Stimulated activated CD8-positive, alpha-beta memory T cell treated with anti-CD3 and anti-CD28 coated beads, Interleukin-15, amount 100 ng/mL, for 1 hour (primary cell): Measurements from ENCODE around the gene ADAMTSL5.

Source experiments
- DNase-seq: peaks from one replicate; pipeline ENCODE4 v3.0.0-alpha.2; 2020; ENCODE audit warnings: low read depth

Gene ADAMTSL5

GRCh38 chr19:1496714-1497577 is 15.9 kb downstream of the ADAMTSL5 start:
- DNase-seq = no peak

- DNase-seq = no peak
Observed at GRCh38 chr19:1495799-1496713, 16.8 kb downstream of the ADAMTSL5 start.

DNA sequence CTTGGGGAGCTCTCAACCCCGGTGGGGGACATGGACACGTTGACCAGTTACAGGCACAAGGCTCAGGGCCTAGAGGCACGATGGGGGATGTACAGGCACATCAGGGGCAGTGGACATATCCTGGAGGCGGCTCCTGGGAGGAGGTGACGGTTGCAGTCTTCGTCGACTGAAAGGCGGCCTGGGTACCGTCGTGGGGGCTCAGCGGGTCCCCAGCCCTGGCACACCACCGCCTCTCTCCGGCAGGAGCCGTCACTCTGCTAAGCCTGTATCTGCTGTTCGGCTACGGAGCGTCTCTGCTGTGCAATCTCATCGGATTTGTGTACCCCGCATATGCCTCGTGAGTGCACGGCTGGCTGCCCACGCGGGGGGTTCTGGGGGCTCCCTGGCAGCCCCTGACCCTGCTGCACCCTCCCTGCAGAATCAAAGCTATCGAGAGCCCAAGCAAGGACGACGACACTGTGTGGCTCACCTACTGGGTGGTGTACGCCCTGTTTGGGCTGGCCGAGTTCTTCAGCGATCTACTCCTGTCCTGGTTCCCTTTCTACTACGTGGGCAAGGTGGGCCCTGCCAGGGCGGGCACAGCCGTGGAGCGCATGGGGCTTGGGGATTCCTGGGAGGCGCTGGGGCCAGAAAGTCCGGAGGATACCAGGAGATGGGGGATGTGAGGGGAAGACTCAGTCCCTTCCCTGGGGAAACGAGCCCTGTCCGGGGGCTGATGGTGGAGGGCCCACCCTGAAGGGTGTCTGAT is 17.6 kb downstream of the ADAMTSL5 start:
- DNase-seq = no peak

GRCh38 chr19:1494115-1494815 is 18.6 kb downstream of the ADAMTSL5 start:
- DNase-seq = no peak

DNA sequence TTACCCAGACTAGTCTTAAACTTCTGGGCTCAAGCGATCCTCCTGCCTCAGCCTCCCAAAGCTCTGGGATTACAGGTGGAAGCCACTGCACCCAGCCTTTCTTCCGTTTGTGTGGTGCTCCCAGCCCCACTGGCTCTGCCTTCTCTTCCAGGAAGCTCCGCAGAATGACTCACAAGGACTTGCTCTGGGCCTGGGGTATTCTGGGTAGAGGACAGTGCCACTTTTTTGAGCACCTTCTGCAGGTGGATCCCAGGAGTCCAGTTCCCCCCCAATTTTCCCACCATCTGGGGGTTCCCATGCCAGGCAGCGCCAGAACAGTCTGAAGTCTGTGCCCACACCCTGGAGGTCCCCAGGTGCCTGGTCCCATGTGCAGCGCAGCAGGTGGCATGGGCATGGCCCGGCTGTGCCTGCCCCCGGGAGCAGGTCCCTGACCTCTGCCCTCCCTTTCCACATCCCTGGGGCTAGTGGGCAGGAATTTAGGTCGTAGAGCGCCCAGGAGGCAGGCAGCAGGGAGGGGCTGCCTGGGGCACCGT is 20.3 kb downstream of the ADAMTSL5 start:
- DNase-seq = no peak

DNA sequence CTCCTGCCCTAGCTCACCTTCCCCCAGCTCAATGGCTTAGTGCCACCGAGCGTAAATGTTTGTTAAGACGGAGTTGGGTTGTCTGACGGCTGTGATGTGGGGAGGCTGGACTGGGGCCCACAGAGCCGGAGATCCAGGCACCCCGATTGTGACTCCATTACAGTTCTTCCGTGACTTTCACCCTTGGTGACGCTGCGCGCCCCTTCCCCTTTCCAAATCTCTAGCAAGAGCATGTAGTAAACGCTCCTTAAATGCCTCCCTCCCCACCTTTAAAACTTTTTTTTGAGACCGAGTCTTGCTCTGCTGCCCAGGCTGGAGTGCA is 21.0 kb downstream of the ADAMTSL5 start:
- no peak for DNase-seq

DNA sequence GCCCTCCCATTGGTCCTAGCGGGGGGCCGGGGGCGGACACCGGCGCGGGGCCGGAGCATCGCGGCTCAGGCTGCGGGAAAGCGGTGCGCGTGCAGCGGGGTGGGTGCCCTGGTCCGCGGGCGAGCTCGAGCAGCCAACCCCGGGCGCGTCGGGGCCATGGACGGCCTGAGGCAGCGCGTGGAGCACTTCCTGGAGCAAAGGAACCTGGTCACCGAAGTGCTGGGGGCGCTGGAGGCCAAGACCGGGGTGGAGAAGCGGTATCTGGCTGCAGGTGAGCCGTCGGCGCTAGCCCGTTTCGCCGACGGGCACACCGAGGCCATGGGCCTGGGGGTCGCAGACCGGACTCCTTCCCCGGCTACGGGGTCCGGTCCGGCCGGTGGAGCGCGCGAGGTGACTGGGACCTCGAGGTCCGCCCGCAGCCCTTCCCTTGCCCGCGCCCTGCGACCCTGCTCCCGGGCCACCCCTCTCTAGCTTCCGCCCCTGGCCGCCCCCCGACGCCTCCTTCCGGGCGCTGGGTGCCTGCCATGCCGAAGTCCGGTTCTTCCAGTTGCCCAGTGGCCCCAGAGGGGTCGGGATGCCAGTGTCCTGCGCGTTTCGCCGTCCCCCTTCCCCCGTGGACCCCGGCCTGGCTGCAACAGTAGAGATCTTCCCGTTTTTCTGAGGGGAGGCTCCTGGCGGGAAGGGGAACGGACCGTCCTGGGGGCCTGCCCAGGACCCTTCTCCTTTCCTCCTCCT is 21.5 kb downstream of the ADAMTSL5 start, which contains the start of gene REEP6:
Gene REEP6 (plus strand): TSS at position 68 of the 735 bp plus-strand sequence. CDS start 89 bp downstream, at position 157.
- DNase-seq = no peak

- DNase-seq = peak; percentile 97
Observed at GRCh38 chr19:1490311-1491113, 22.3 kb downstream of the ADAMTSL5 start, which contains the start of gene PCSK4. PCSK4 (minus strand) TSS chr19:1490350; CDS start chr19:1490346, 4 bp downstream.

GRCh38 chr19:1489463-1490310 is 23.1 kb downstream of the ADAMTSL5 start:
- no peak for DNase-seq

GRCh38 chr19:1488282-1488601 is 24.6 kb downstream of the ADAMTSL5 start:
- DNase-seq = no peak

DNA sequence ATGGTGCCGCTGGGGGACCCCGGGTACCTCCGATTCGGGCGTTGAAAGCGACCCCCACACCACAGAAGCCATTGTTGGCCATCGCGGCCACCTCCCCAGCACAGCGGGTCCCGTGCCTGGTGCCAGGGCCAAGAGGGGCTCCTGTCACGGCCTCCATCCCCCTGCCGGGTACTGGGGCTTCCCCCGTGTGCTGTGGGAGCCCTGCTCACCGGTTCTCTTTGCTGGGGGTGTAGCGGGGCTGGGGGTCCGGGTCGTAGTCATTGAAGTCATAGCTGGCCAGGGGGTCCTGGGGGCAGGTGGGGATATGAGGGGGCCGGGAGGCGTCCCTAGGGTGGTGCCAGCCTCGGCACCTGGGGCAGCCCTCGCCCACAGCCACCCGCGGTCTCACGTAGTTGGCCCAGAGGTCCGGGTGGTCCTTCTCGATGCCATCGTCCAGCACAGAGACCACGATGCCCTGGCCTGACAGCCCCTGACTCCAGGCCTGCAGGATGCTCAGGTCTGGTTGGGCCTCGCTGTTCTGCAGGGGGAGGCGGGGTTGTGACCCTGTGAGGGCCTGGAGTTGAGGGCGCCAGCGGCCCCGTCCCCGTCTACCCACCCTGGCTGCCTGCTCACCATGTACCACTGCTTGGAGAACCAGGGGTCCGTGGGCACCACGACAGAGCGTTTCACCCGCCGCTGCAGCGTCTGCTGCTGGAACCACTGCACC is 25.1 kb downstream of the ADAMTSL5 start:
- no peak for DNase-seq

DNA sequence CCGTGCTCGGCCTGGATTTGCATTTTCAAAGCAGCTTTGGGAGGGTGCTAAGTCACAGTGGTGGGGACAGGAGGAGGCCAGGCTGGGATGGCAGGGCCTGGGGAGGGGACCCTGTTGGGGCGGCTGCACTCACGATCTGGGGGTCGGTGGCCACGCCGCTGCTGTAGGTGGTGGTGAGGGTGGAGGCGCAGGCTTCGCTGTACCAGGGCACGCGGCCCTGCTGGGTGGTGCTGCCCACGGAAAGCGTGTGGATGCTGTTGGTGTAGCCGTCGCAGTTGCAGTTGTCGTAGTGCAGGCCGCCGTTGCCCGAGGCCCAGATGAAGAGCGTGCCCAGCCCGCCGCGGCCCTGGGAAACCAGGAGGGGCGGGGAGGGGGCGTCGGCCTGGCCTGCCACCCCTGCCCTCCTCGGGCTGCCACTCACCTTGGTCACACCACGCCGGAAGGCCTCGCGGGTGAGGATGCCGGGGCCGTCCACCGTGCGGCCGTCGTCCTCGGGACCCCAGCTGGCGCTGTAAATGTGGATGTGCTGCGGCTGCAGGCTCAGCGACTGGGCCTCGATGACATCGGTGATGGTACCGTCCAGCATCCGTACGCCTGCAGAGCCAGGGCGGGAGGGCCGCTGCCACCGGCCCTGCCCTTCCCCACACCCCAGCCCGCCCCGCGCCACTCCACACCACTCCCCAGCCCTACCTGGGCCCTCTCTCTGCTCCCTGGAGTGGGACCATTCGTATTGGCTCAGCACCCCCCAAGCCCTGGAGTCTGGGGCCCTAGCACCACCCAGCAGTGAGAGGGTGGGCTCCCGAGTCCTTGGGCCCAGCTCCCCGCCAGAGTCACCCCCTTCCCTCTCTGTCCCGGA is 25.9 kb downstream of the ADAMTSL5 start:
- DNase-seq = no peak

DNA sequence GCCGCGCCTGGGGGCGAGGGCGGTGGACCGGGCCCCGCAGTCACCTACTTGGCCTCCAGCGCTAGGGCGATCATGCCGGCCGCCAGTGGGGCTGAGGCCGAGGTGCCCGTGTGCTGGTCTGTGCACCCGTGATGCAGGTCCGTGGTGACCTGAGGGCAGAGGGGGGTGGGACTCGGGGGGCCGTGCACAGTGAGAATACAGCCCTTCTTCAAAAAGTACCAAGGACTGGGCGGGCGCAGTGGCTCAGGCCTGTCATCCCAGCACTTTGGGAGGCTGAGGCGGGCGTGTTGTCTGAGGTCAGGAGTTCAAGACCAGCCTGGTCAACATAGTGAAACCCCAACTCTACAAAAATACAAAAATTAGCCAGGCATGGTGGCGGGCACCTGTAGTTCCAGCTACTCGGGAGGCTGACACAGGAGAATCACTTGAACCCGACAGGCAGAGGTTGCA is 28.8 kb downstream of the ADAMTSL5 start:
- DNase-seq = no peak

- no peak for DNase-seq
Observed at GRCh38 chr19:1483131-1483978, 29.5 kb downstream of the ADAMTSL5 start.

DNA sequence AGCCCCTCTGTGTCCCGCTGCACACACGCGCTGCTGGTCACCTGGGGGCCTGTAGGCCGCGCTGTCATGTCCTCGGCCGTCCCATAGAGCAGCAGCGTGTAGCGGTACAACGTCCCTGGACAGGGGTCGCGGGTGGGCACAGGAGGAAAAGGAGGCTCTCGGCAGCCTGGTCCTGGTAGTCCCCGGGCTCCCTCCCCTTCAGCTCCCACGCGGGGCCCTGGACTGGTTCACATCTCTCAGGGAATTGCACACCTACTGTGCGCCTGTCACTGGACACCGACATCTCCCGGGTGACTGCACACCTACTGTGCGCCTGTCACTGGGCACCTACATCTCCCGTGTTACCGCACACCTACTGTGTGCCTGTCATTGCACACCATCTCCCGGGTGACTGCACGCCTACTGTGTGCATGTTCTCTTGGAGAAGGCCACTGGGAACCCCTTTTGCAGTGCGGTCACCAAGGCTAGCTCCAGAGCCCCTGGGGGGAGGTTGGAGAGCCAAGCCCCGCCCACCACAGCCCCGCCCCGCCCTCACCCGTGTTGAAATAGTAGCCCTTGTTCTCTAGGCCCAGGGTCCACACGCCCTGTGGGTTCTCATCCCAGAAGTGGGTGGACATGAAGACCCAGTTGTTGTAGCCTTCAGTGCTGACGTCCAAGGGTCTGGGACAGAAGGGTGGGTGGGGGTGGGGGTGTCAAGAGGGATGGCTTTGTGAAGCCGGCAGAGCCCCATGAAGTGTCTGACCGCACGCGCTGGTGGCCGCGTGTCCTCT is 30.3 kb downstream of the ADAMTSL5 start:
- no peak for DNase-seq
